ENCODE results near the gene PRR5L.

PRR5L gene

DNA sequence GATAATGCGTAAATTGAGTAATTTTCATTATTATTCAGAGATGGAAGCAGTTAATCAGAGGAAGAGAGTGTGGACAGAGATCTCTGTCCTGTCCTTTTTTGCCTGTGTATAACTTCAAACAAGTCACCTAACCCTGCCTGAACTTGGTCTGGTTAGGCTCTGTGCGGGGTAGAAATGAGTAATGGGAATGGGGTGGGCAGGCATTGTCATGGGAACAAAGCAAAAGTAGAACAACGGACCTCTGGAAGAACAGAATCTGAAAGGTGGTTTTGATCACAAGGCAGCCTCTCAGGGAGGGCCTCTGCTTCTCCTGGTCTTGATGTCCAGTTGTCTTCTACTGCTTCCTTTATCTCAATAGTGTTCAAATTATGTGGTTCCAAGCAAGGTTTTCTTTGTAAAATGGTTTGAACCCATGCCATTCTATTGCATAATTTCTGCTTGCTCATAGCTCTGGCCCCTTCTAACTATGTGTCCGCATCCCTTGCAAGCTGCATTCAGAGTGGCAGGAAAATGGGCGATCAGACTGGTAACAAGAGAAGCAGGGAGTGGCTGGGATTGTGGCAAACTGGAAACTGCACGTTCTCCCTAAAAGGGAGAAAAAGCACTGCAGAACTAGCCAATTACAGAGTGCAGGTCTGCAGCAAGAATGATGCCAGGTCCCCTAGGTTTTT is 76.1 kb downstream of the PRR5L start:
- no peak overlapping the region for H3K4me3 ChIP-seq (ENCODE audit: low read length)
- H3F3A ChIP-seq (ENCODE audit: control insufficient read depth, insufficient read depth), result no peaks in the 10 kb centered on the region
- no peak overlapping the region for H3K4me2 ChIP-seq (ENCODE audit: low read length)
- no peak overlapping the region for H3K27ac ChIP-seq (ENCODE audit: low read depth, low read length)
- no peaks in the 10 kb centered on the region; the same call in none of the 2 replicates for H3K9me3 ChIP-seq (ENCODE audit: control insufficient read depth, insufficient read depth, low read length)
- H3K36me3 ChIP-seq (ENCODE audit: control insufficient read depth, low read length), result no peaks in the 10 kb centered on the region
- peaks cover 13% of the 10 kb centered on the region for H3K27me3 ChIP-seq (ENCODE audit: control insufficient read depth, low read length)
- no peaks in the 10 kb centered on the region for H4K20me1 ChIP-seq (ENCODE audit: control insufficient read depth, insufficient read depth, low read depth, low read length)
- no peaks in the 10 kb centered on the region for H3K4me1 ChIP-seq (ENCODE audit: control insufficient read depth, low read length)
- TF ChIP-seq EZH2phosphoT487 (IDR thresholded peaks at IDR 0.05; ENCODE audit: borderline replicate concordance, low read length), result no peak
- no peak for TF ChIP-seq CTCF (IDR thresholded peaks at IDR 0.05; ENCODE audit: low read depth, low read length, poor library complexity, severe bottlenecking)
- H3K79me2 ChIP-seq (ENCODE audit: control insufficient read depth, low read length), result no peaks in the 10 kb centered on the region
- H3K9me2 ChIP-seq (replicated peaks; ENCODE audit: control insufficient read depth, low read length), result no peaks in the 10 kb centered on the region

DNA sequence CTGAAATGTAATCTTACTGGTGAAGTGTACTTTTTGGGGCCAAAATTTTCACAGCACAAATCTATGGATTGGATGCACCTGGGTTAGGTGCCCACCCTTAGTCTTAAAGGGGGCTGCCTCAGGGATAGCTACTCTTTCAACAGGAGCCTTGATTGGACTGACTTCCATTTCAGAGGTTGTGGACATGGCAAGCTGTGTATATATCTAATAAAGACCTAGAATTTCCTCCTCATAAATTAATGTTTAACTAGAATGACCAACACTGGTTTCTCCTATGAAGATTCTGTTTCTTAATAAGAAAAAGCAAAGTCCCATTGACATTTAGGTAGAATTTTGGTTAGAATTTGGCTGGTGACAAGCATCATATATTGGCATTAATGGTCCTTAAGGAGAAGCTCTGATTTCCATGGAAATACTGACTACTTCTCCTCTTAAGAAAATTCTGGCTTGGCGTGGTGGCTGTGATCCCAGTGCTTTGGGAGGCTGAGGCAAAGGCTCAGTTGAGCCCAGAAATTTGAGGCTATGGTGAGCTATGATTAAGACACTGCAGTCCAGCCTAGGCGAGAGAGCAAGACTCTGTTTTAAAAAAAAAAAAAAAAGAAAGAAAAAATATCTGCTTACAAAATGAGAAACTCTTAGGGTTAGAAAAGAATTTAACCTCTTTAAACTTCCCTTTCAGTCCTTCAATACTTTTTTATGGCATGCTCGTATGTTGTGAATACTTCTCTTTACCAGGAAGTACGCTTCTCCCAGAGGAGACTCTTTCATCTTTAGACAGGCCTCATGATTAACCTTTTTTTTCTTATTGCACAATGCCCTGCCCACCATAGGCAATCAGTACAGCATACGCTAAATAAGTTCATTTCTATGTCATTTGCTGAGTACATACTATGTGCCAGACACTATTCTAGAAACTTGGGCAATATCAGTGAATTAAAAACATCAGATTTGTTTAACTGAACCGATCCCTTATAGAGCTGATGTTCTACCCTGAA is 77.2 kb downstream of the PRR5L start:
- Histone ChIP-seq H3K4me1 (ENCODE audit: control insufficient read depth, low read length) (no peaks in the 10 kb centered on the region), H3K9me3 (ENCODE audit: control insufficient read depth, insufficient read depth, low read length) (no peaks in the 10 kb centered on the region; the same call in none of the 2 replicates), H3F3A (ENCODE audit: control insufficient read depth, insufficient read depth) (no peaks in the 10 kb centered on the region), H3K4me3 (ENCODE audit: low read length) (no peak overlapping the region), H4K20me1 (ENCODE audit: control insufficient read depth, insufficient read depth, low read depth, low read length) (no peaks in the 10 kb centered on the region), H3K9me2 (replicated peaks; ENCODE audit: control insufficient read depth, low read length) (no peaks in the 10 kb centered on the region), H3K4me2 (ENCODE audit: low read length) (no peak overlapping the region), H3K27me3 (ENCODE audit: control insufficient read depth, low read length) (peaks cover 23% of the 10 kb centered on the region), H3K36me3 (ENCODE audit: control insufficient read depth, low read length) (no peaks in the 10 kb centered on the region), H3K27ac (ENCODE audit: low read depth, low read length) (no peak overlapping the region), H3K79me2 (ENCODE audit: control insufficient read depth, low read length) (no peaks in the 10 kb centered on the region)
- no peak for TF ChIP-seq CTCF (IDR thresholded peaks at IDR 0.05; ENCODE audit: low read depth, low read length, poor library complexity, severe bottlenecking)
- TF ChIP-seq EZH2phosphoT487 (IDR thresholded peaks at IDR 0.05; ENCODE audit: borderline replicate concordance, low read length), result no peak

GRCh38 chr11:36374726-36375125 is 78.6 kb downstream of the PRR5L start:
- no peaks in the 10 kb centered on the region for H3K79me2 ChIP-seq (ENCODE audit: control insufficient read depth, low read length)
- H3K27ac ChIP-seq (ENCODE audit: low read depth, low read length), result no peak overlapping the region
- H3K36me3 ChIP-seq (ENCODE audit: control insufficient read depth, low read length), result no peaks in the 10 kb centered on the region
- H3K4me1 ChIP-seq (ENCODE audit: control insufficient read depth, low read length), result no peaks in the 10 kb centered on the region
- H3K4me3 ChIP-seq (ENCODE audit: low read length), result no peak overlapping the region
- H3K9me3 ChIP-seq (ENCODE audit: control insufficient read depth, insufficient read depth, low read length), result no peaks in the 10 kb centered on the region; the same call in none of the 2 replicates
- no peaks in the 10 kb centered on the region for H3F3A ChIP-seq (ENCODE audit: control insufficient read depth, insufficient read depth)
- H3K27me3 ChIP-seq (ENCODE audit: control insufficient read depth, low read length), result peaks cover 33% of the 10 kb centered on the region
- H3K9me2 ChIP-seq (replicated peaks; ENCODE audit: control insufficient read depth, low read length), result no peaks in the 10 kb centered on the region
- TF ChIP-seq EZH2phosphoT487 (IDR thresholded peaks at IDR 0.05; ENCODE audit: borderline replicate concordance, low read length) (no peak), CTCF (IDR thresholded peaks at IDR 0.05; ENCODE audit: low read depth, low read length, poor library complexity, severe bottlenecking) (no peak)
- no peak overlapping the region for H3K4me2 ChIP-seq (ENCODE audit: low read length)
- H4K20me1 ChIP-seq (ENCODE audit: control insufficient read depth, insufficient read depth, low read depth, low read length), result no peaks in the 10 kb centered on the region
